ENCODE measurements around the gene RAB3B. TPM values are rescaled to one million over a fixed set of nuclear protein-coding genes. Genes with fewer than 3 reads are reported as not detected.

RAB3B gene
- total RNA-seq, 1 donor from 2014 or later: 20.4 TPM

DNA sequence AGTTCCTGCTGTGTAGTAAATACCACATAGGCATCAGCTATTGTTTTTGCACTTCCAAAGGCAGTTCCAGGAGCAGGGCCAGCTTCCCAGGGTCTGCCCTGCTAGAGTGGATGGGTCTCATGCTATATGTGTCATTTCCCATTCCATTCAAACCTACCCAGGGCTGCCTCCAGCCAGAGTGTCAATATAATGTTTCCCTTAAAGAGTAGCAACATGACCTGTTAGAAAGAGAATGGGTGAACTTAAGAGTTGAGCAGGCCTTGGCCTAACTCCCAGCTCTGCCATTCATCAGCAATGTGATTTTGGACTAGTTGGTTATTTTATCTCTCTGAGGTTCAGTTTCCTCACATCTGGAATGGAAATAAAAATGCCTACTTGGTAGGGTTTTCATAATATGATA is 44.9 kb downstream of the RAB3B start:
- peaks cover 3% of the 10 kb centered on the region for H3K27me3 Mint-ChIP-seq (ENCODE audit: insufficient read depth, low read depth)
- H3K4me1 Mint-ChIP-seq: no peaks in the 10 kb centered on the region
- Histone ChIP-seq H3K9me3 (ENCODE audit: low read depth) (peaks cover 4% of the 10 kb centered on the region), H3K36me3 (no peaks in the 10 kb centered on the region), H3K9ac (no peak overlapping the region), H3K4me3 (no peak overlapping the region), H2AFZ (replicated peaks) (no peak overlapping the region), H3K79me2 (ENCODE audit: low read depth) (no peaks in the 10 kb centered on the region), H4K20me1 (ENCODE audit: low read depth) (no peaks in the 10 kb centered on the region), H3K4me1 (peaks cover under 1% of the 10 kb centered on the region), H3K27ac (no peak overlapping the region), H3K27me3 (no peaks in the 10 kb centered on the region), H3F3A (ENCODE audit: low read depth) (no peaks in the 10 kb centered on the region), H3K4me2 (no peak overlapping the region)
- no peak for DNase-seq (ENCODE audit: low spot score)
- peaks cover 15% of the 10 kb centered on the region for H3K9me3 Mint-ChIP-seq
- no peak overlapping the region for H3K4me3 Mint-ChIP-seq
- H3K36me3 Mint-ChIP-seq: peaks cover 23% of the 10 kb centered on the region
- H3K27ac Mint-ChIP-seq: no peak overlapping the region
- TF ChIP-seq EZH2 (IDR thresholded peaks at IDR 0.05): no peak
- TF ChIP-seq CTCF (IDR thresholded peaks at IDR 0.05): no peak
- no peak for TF ChIP-seq EZH2phosphoT487 (IDR thresholded peaks at IDR 0.05)

- no peaks in the 10 kb centered on the region for H3K27me3 ChIP-seq
- H3K4me2 ChIP-seq: no peak overlapping the region
- H3K27ac ChIP-seq: no peak overlapping the region
- peaks cover 4% of the 10 kb centered on the region for H3K9me3 ChIP-seq (ENCODE audit: low read depth)
- H3K4me1 Mint-ChIP-seq: no peaks in the 10 kb centered on the region
- H3K4me3 ChIP-seq: no peak overlapping the region
- no peak overlapping the region for H2AFZ ChIP-seq (replicated peaks)
- no peaks in the 10 kb centered on the region for H3K79me2 ChIP-seq (ENCODE audit: low read depth)
- no peak overlapping the region for H3K4me3 Mint-ChIP-seq
- H3K36me3 Mint-ChIP-seq: peaks cover 20% of the 10 kb centered on the region
- H3K4me1 ChIP-seq: no peaks in the 10 kb centered on the region
- no peaks in the 10 kb centered on the region for H4K20me1 ChIP-seq (ENCODE audit: low read depth)
- H3K9ac ChIP-seq: no peak overlapping the region
- H3F3A ChIP-seq (ENCODE audit: low read depth): no peaks in the 10 kb centered on the region
- H3K27me3 Mint-ChIP-seq (ENCODE audit: insufficient read depth, low read depth): no peaks in the 10 kb centered on the region
- no peaks in the 10 kb centered on the region for H3K36me3 ChIP-seq
- TF ChIP-seq CTCF (IDR thresholded peaks at IDR 0.05): no peak
- TF ChIP-seq EZH2 (IDR thresholded peaks at IDR 0.05): no peak
- TF ChIP-seq EZH2phosphoT487 (IDR thresholded peaks at IDR 0.05): no peak
- H3K9me3 Mint-ChIP-seq: peaks cover 12% of the 10 kb centered on the region
- H3K27ac Mint-ChIP-seq: no peak overlapping the region
- DNase-seq (ENCODE audit: low spot score): no peak
Observed at GRCh38 chr1:51942281-51942680, 48.2 kb downstream of the RAB3B start.

DNA sequence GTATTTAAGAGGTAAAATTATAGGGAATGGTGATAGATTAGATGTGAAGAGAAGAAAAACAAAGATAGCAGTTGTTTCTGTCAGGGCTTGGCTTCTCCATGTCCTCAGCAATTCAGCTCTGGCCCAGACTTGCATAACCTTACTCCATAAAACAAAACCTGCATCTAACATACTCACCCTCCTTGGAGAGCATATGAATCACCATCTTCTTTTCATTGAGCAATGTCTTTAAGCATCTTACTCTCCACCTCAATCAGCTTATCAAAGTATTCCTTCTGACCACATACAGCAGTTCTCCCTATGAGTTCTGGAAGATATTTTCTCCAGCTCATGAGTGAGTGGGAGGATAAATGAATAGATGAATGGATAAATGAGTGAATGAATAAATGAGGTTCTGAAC is 49.0 kb downstream of the RAB3B start:
- H3K4me3 ChIP-seq: no peak overlapping the region
- no peak overlapping the region for H3K4me3 Mint-ChIP-seq
- H3K4me2 ChIP-seq: no peak overlapping the region
- no peaks in the 10 kb centered on the region for H3F3A ChIP-seq (ENCODE audit: low read depth)
- H3K79me2 ChIP-seq (ENCODE audit: low read depth): no peaks in the 10 kb centered on the region
- peaks cover 12% of the 10 kb centered on the region for H3K9me3 Mint-ChIP-seq
- TF ChIP-seq EZH2phosphoT487 (IDR thresholded peaks at IDR 0.05) (no peak), CTCF (IDR thresholded peaks at IDR 0.05) (no peak), EZH2 (IDR thresholded peaks at IDR 0.05) (no peak)
- peaks cover 20% of the 10 kb centered on the region for H3K36me3 Mint-ChIP-seq
- H3K27me3 Mint-ChIP-seq (ENCODE audit: insufficient read depth, low read depth): no peaks in the 10 kb centered on the region
- no peaks in the 10 kb centered on the region for H3K27me3 ChIP-seq
- H3K27ac Mint-ChIP-seq: no peak overlapping the region
- H4K20me1 ChIP-seq (ENCODE audit: low read depth): no peaks in the 10 kb centered on the region
- no peak overlapping the region for H2AFZ ChIP-seq (replicated peaks)
- H3K9me3 ChIP-seq (ENCODE audit: low read depth): peaks cover 4% of the 10 kb centered on the region
- no peaks in the 10 kb centered on the region for H3K36me3 ChIP-seq
- H3K27ac ChIP-seq: no peak overlapping the region
- no peaks in the 10 kb centered on the region for H3K4me1 ChIP-seq
- H3K9ac ChIP-seq: no peak overlapping the region
- H3K4me1 Mint-ChIP-seq: no peaks in the 10 kb centered on the region
- no peak for DNase-seq (ENCODE audit: low spot score)
